SKM-1 treated with dmso at 0.1 percent for 144 hours (cell line): ENCODE data around the gene BCAT1.

Source experiments
- DNase-seq: peaks from one replicate; lab custom pipeline; 2025; ENCODE audit not compliant: unreplicated experiment; lab: John Stamatoyannopoulos, UW

BCAT1 gene, protein sequence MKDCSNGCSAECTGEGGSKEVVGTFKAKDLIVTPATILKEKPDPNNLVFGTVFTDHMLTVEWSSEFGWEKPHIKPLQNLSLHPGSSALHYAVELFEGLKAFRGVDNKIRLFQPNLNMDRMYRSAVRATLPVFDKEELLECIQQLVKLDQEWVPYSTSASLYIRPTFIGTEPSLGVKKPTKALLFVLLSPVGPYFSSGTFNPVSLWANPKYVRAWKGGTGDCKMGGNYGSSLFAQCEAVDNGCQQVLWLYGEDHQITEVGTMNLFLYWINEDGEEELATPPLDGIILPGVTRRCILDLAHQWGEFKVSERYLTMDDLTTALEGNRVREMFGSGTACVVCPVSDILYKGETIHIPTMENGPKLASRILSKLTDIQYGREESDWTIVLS

GRCh38 chr12:24948757-24949722 is at the start of gene BCAT1:
Gene BCAT1 (minus strand): TSS chr12:24949101. CDS start chr12:24948932, 169 bp downstream.
- DNase-seq, result peak; percentile 33

DNA sequence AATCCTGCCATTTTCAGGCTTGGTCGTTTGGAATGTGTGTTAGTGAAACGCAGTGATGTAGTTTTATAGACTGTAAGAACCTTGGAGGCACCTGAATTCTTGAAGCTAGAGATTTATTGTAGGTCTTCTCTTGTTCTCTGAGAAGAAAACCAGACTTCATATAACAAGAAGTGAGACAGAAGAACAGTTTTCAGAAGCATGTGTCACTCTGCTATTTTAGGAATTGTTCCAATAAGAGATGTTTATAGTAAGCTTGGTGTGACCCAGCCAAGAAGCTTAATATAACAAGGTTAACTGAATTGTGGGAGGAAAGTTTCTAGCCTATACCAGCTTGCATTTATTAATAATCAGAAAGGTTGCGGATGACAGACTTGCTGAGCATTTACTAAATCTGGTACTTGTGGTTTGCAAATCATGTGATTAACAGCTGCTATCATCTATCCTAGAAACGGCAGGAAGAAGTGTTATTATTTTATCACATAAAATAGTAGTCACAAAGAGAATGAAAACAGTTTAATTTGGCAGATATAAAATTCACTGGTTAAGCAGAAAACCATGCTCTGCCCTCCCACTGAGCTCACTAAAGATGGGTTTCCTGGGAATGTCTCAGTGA is 49.2 kb upstream of the BCAT1 start:
- DNase-seq, result no peak

DNA sequence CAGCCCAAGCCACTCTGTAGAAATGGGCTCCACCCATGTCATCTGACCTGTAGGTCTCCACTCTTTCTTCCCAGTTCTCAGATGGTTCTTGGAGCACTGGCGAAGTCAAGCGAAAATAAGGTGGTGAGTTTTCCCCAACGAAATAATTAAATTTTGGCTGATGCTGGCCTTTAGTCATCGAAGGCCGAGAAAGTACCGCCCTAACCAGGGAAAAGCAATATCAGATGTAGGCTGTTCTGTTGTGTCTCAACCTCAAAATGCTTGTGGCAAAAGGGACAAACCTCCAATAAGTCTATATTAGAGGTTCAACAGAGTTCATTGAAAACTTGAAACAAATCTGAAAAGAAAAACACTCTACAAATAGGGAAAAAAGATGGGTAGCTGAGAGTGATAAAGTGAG is 48.6 kb upstream of the BCAT1 start:
- DNase-seq, result no peak

GRCh38 chr12:24996820-24997219 is 47.9 kb upstream of the BCAT1 start:
- DNase-seq, result no peak

GRCh38 chr12:24996102-24996797 is 47.3 kb upstream of the BCAT1 start:
- DNase-seq, result no peak

DNA sequence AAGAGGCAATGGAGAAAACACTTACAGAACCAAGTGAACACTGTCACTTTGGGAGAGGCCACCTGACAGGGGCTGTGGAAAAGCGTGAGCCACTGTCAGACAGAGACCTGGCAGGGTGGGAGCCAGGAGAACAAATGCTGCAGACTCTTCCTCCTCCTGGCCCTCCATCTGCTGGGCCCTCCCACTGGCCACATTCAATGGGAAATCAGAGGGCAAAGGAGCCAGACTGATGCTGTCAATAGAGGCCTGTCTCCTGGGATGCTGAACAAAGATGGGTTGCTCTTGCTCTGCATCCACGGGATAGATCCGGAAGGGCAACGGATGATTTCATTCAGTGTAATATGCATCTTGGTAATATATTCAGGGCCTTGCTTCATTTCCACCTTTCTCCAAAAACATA is 44.9 kb upstream of the BCAT1 start:
- no peak for DNase-seq

DNA sequence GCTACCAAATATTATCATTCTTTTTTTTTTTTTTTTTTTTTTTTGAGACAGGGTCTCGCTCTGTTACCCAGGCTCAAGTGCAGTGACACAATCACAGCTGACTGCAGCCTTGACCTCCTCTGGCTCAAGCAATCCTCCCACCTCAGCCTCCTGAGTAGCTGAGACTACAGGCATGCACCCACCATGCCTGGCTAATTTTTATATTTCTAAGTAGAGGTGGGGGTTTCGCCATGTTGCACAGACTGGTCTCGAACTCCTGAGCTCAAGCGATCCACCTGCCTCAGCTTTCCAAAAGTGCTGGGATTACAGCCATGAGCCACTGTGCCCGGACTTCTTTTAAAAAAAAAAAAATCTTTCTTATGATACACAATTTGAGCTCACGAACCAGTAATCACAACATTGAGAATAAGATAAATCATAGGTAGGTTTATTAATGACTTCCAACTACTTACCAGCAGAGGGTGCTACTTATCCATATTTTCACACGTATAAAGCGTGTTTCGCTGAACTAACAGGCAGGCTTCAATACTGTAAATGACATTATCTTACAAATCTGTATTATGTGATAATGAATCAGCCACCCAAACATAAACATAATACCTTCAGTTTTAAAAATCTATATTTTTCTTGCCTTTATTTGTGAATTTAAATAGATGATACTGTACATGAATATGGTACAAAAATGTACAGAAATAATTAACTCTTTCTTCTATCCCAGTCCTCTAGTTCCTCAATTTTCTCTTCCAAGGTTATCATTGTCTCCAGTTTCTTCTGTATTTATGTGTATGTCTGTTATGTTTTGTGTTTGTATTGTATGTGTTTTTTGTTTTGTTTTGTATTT is 42.5 kb upstream of the BCAT1 start:
- DNase-seq, result peak; percentile 26

DNA sequence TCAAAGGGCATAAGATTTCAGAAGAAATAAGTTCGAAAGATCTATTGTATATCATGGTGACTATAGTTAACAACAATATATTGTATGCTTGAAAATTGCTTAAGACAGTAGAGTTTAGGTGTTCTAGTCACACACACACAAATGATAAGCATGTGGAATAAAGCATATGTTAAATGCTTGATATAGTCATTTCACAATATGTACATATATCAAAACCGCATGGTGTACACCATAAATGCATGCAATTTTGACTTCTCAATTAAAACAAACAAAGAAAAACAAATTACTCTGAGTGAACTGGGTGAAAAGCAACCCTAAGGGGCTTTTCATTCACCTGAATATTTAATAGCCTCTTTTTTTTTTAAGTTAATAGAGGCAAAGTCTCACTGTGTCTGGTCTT is 40.3 kb upstream of the BCAT1 start:
- no peak for DNase-seq

GRCh38 chr12:24982250-24982649 is 33.3 kb upstream of the BCAT1 start:
- no peak for DNase-seq

DNA sequence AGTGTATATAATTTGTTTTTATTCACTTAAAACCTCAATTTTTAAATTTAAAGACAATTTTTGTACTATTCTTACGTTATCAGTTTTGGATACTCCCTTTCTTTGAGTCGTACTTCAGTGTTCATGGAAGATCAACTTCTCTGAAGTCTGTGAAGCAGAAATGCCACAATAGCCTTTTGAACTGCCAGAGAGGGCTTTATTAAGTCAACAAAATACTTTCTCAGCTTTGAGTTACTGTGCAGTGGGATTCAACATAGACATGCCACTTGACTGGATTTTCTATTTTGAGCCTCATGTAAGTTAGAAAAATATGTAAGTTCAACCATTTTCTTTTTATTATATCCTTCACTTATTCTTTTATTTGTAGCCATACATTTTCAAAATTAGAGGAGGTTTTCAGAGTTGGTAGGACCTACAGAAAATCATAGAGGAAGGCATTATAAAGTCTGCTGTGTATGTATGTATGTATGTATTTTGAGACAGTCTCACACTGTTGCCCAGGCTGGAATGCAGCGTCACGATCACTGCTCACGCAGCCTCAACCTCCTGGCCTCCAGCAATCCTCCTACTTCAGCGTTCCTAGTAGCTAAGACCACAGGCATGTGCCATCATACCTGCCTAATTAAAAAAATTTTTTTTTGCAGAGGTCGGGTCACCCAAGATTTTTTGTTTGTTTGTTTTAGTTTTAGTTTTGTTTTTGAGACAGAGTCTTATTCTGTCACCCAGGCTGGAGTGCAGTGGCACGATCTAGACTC is 31.3 kb upstream of the BCAT1 start:
- no peak for DNase-seq

GRCh38 chr12:24979329-24979728 is 30.4 kb upstream of the BCAT1 start:
- DNase-seq, result peak; percentile 55

- no peak for DNase-seq
Observed at GRCh38 chr12:24977711-24978110, 28.8 kb upstream of the BCAT1 start.

- DNase-seq, result peak; percentile 25
Observed at GRCh38 chr12:24977060-24977459, 28.2 kb upstream of the BCAT1 start.

- no peak for DNase-seq
Observed at GRCh38 chr12:24975425-24975824, 26.5 kb upstream of the BCAT1 start.

DNA sequence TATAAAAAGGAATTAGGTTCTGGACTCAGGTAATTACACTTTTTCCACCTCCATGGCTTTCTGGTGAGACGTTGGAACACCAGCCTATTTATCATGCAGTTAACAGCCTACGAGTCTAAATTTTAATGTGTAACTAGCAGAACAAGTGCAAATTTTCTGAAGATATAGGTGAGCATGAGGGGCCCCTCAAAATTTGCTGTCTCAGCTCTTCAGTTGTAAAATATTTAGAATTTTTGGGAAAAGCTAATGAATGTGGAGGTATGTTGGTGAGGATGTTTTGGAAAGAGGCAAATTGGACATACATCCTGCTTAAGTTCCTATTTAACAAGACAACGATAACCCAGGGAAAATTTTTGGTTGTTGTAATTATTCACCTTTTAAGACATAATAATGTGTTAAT is 25.3 kb upstream of the BCAT1 start:
- DNase-seq, result no peak

DNA sequence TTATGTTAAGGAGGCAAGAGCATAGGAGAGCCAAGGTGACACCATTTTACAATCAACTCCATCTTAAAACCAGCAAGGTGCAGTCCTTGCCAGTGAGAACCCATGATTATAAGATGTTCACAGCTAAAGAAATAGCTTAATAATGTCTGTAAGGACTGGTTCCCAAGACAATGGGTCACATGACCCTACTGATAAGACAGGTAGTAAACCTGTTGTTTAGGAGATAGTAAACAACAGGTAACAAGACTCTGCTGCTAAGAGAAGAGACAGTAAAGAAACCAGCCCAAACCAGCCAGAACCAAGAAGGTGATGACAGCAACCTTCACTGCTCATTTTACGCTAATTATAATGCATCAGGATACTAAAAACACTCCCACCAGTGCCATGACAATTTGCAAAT is 23.2 kb upstream of the BCAT1 start:
- no peak for DNase-seq

GRCh38 chr12:24970177-24970576 is 21.3 kb upstream of the BCAT1 start:
- DNase-seq, result no peak

GRCh38 chr12:24966951-24967564 is 18.2 kb upstream of the BCAT1 start:
- no peak for DNase-seq

GRCh38 chr12:24964342-24964741 is 15.4 kb upstream of the BCAT1 start:
- no peak for DNase-seq
